NCI-H2196 (cell line): Measurements from ENCODE around the gene RNASE4.
"Not testable (repeated sequence)": the region's sequence is repeated elsewhere in the genome, so short reads cannot be mapped to it uniquely, and the experiment has no call there.

Experiments
- DNase-seq: peaks from one replicate; lab custom pipeline; 2025; ENCODE audit not compliant: unreplicated experiment; lab: John Stamatoyannopoulos, UW

The RNASE4 gene

GRCh38 chr14:20734430-20734806, 50.1 kb downstream of the RNASE4 start:
- no peak for DNase-seq

- DNase-seq: not testable (repeated sequence)
Observed at GRCh38 chr14:20738292-20738691, 53.9 kb downstream of the RNASE4 start.

- no peak for DNase-seq
Observed at GRCh38 chr14:20742132-20742531, 57.8 kb downstream of the RNASE4 start.

GRCh38 chr14:20743556-20743955, 59.2 kb downstream of the RNASE4 start:
- no peak for DNase-seq

GRCh38 chr14:20745571-20746358, 61.4 kb downstream of the RNASE4 start, which contains the start of gene EDDM3A:
TSS of gene EDDM3A (plus strand) at chr14:20745887. CDS start at chr14:20747581, 1,694 bp downstream.
- DNase-seq: no peak

GRCh38 chr14:20746566-20746965, 62.2 kb downstream of the RNASE4 start:
- DNase-seq: no peak

GRCh38 chr14:20748439-20748838, 64.1 kb downstream of the RNASE4 start:
- no peak for DNase-seq

GRCh38 chr14:20750194-20750593, 65.8 kb downstream of the RNASE4 start:
- DNase-seq: no peak
